ENCODE results near the gene DNAJC5. TPM values are rescaled to one million over a fixed set of nuclear protein-coding genes. Genes with fewer than 3 reads are reported as not detected.

DNAJC5 gene
- 79.7 and 83.4 TPM in 2 replicates for total RNA-seq

DNA sequence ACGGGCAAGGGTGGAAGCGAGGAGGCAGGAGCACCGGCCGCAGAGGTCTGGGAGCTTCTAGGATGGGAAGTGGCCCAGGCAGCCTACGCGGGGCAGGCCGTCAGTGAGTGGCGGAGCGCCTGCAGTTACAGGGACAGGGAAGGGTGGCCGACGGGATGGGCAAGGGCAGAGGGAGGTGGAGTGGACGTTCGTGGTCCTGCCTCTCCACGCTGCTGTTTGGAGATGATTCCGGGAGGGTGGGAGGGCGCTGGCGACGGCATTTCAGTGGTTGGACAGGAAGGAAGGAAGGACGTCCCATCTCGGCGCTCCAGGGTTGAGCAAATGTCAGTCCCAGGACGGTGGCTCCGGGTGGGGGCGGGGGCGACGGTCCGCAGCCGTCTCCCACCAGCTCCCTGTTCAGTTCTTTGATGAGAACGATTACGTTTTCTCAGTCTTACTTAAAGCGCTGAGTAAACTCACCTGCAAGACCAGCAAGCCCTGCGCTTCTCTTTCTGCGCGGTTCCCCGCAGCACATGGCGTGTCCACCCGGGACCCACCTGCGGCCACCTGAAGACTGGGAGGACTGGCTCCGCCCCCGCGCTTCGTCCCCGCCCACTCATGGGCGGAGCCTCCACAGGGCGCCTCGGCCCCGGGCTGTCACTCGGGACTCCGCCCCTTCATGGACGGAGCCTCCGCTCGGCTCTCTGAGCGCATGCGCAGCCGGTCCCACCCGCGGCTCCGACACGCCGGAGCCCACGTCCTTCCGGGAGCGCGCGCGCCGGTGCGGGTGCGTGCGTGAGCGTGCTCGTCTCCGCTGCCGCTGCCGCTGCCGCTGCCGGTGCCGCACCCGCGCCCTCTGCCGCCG lies at the start of gene DNAJC5:
Gene DNAJC5, plus strand, starts transcription at position 769 of the 844 bp plus-strand sequence. CDS start 33,220 bp downstream, outside the sequence.

GRCh38 chr20:63861365-63861934 lies 33.5 kb upstream of the DNAJC5 start, which contains the start of gene ABHD16B:
ABHD16B (plus strand) TSS chr20:63861498; CDS start chr20:63861541, 43 bp downstream.

GRCh38 chr20:63864978-63865640 lies 29.8 kb upstream of the DNAJC5 start, which contains the start of gene TPD52L2:
TPD52L2 (plus strand) TSS chr20:63865270; CDS start chr20:63865366, 96 bp downstream.

GRCh38 chr20:63955827-63956663 lies 61.1 kb downstream of the DNAJC5 start, which contains the start of gene UCKL1:
UCKL1 (minus strand) TSS chr20:63956416; CDS start chr20:63956372, 44 bp downstream.

GRCh38 chr20:63969838-63970713 lies 75.2 kb downstream of the DNAJC5 start, which contains the start of gene ZNF512B:
ZNF512B (minus strand) TSS chr20:63969930; CDS start chr20:63967950, 1,980 bp downstream.

GRCh38 chr20:63979557-63980316 lies 84.8 kb downstream of the DNAJC5 start, which contains the start of gene SAMD10:
SAMD10 (minus strand) TSS chr20:63979642; CDS start chr20:63979467, 175 bp downstream.

DNA sequence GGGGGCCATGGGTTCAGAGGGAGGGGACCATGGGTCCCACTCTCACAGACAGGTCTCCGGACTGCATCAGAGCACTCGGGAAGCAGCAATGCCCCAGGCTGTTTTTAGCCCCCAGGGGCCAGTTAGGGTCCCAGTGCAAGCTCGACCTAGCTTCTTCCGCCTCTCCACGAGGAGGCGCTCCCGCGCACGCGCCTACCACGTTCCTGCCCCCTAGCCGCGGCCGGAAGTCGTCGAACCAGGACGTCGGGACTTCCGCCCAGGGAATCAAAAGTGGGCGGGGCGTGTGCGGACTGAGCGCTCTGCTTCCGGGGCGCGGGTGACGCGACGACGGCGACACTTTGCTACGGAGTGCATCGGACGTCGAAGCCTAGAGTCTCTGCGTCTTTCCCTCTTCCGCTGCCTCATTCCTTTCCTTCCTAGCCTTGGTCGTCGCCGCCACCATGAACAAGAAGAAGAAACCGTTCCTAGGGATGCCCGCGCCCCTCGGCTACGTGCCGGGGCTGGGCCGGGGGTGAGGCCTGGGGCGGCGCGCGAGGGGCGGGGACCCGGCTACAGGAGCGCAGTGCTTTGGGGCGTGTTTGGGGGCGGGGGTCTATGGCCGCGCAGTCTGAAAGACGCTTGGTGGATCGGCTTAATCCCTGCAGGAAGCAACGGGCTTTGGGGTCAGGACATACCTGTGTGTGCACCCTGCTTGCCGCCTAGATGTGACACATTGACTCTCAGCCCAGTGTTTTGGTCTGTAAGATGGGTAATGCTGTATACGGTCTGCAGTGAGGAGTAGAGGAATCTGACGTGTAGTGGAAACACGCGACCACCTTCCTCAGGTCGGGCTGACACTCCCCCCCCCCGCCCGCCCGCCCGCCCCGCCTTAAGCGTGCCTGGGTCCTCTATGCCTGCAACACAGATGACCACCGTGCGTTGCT lies 86.1 kb downstream of the DNAJC5 start, which contains the start of gene PRPF6:
Gene PRPF6, plus strand, starts transcription at position 327 of the 923 bp plus-strand sequence. Its CDS starts 114 bp downstream, at position 441.

Other genes starting within 250 kb of the DNAJC5 start
- gene STMN3, start 241.7 kb upstream of the DNAJC5 start, total RNA-seq = 2.7 and 6.7 TPM in 2 replicates
- 7.1 and 14.3 TPM in 2 replicates for gene RTEL1, start 236.8 kb upstream of the DNAJC5 start, total RNA-seq
- 16.3 and 95.5 TPM in 2 replicates for gene TNFRSF6B, start 198.5 kb upstream of the DNAJC5 start, total RNA-seq
- gene ARFRP1, start 187.2 kb upstream of the DNAJC5 start, total RNA-seq = 35.3 and 43.2 TPM in 2 replicates
- 19.3 and 23.6 TPM in 2 replicates for gene ZGPAT, start 187.1 kb upstream of the DNAJC5 start, total RNA-seq
- 2.7 and 8.9 TPM in 2 replicates for gene LIME1, start 158.5 kb upstream of the DNAJC5 start, total RNA-seq
- 14.3 and 24.8 TPM in 2 replicates for gene SLC2A4RG, start 155.3 kb upstream of the DNAJC5 start, total RNA-seq
- 0.42 and 0.59 TPM in 2 replicates for gene ZBTB46, start 63.9 kb upstream of the DNAJC5 start, total RNA-seq
- gene ABHD16B, start 33.6 kb upstream of the DNAJC5 start, total RNA-seq = 0.09 TPM in 1 of 2 replicates, not detected in the other
- 127 and 187 TPM in 2 replicates for gene TPD52L2, start 29.9 kb upstream of the DNAJC5 start, total RNA-seq
- 15.7 and 22.6 TPM in 2 replicates for gene UCKL1, start 61.3 kb downstream of the DNAJC5 start, total RNA-seq
- gene ZNF512B, start 74.8 kb downstream of the DNAJC5 start, total RNA-seq = 6.2 and 10.6 TPM in 2 replicates
- 0.30 and 2.4 TPM in 2 replicates for gene SAMD10, start 84.5 kb downstream of the DNAJC5 start, total RNA-seq
- 58.2 and 72.9 TPM in 2 replicates for gene PRPF6, start 86.0 kb downstream of the DNAJC5 start, total RNA-seq
- 0.88 and 0.89 TPM in 2 replicates for gene C20orf204, start 141.1 kb downstream of the DNAJC5 start, total RNA-seq
- gene SOX18, start 154.5 kb downstream of the DNAJC5 start, total RNA-seq = under 0.01 TPM in 1 of 2 replicates, not detected in the other
- 27.2 and 35.3 TPM in 2 replicates for gene TCEA2, start 168.1 kb downstream of the DNAJC5 start, total RNA-seq
- gene RGS19, start 184.4 kb downstream of the DNAJC5 start, total RNA-seq = 14.0 and 16.0 TPM in 2 replicates
- 3.0 TPM in 2 replicates for gene OPRL1, start 185.0 kb downstream of the DNAJC5 start, total RNA-seq
- not detected in 2 replicates for gene LKAAEAR1, start 189.3 kb downstream of the DNAJC5 start, total RNA-seq
- gene NPBWR2, start 212.4 kb downstream of the DNAJC5 start, total RNA-seq = not detected in 2 replicates

Measured in smooth muscle cell of the umbilical artery (primary cell).